Stomach smooth muscle (tissue), 2 donors: ENCODE measurements around the gene UBAP1L.
A peak's percentile ranks its signal among the peaks of the same experiment; 100 is the strongest.
"Not testable (repeated sequence)": the region's sequence is repeated elsewhere in the genome, so short reads cannot be mapped to it uniquely, and the experiment has no call there.

Source experiments
- H3K27ac ChIP-seq: one replicate; pipeline ENCODE4 v1.7.0; 2013; ENCODE audit warnings: mild to moderate bottlenecking, low read length, inconsistent platforms
- H3K27me3 ChIP-seq, 2 donors: one replicate each; pipeline ENCODE4 v1.7.0; 2013; ENCODE audit warnings: low read length in 2 of 2; ENCODE audit not compliant: insufficient read depth in 2 of 2, control insufficient read depth in 1 of 2
- H3K36me3 ChIP-seq, 2 donors: one replicate each; pipeline ENCODE4 v1.7.0; 2013; ENCODE audit warnings: low read length in 2 of 2; ENCODE audit not compliant: control insufficient read depth in 2 of 2, insufficient read depth in 2 of 2
- H3K4me1 ChIP-seq: one replicate; pipeline ENCODE4 v1.7.0; 2013; ENCODE audit warnings: low read length; ENCODE audit not compliant: control insufficient read depth, insufficient read depth
- H3K4me3 ChIP-seq, 2 donors: one replicate each; pipeline ENCODE4 v1.7.0; 2013; ENCODE audit warnings: low read length in 2 of 2
- H3K9ac ChIP-seq, 2 donors: one replicate each; pipeline ENCODE4 v1.7.0; 2013; ENCODE audit warnings: low read length in 2 of 2, mild to moderate bottlenecking in 1 of 2
- H3K9me3 ChIP-seq, 2 donors: one replicate each; pipeline ENCODE4 v1.7.0; 2013; ENCODE audit warnings: low read length in 2 of 2; ENCODE audit not compliant: control insufficient read depth in 2 of 2
- donor health status: healthy.
- donor health status: Pancreatic carcinoma.

The UBAP1L gene

GRCh38 chr15:65075607-65076395 lies 39.2 kb downstream of the UBAP1L start:
- not testable (repeated sequence) for H3K9ac ChIP-seq, H3K27ac ChIP-seq
- peaks cover 3 to 19% of the 10 kb centered on the region in 2 donors for H3K27me3 ChIP-seq

GRCh38 chr15:65074946-65075345 lies 40.1 kb downstream of the UBAP1L start:
- H3K36me3 ChIP-seq, H3K4me3 ChIP-seq, H3K9me3 ChIP-seq, H3K27ac ChIP-seq, H3K9ac ChIP-seq: not testable (repeated sequence)
- peaks cover 35% of the 10 kb centered on the region for H3K4me1 ChIP-seq
- peaks cover 3 to 19% of the 10 kb centered on the region in 2 donors for H3K27me3 ChIP-seq

More at GRCh38 chr15:65075607-65076395, 39.2 kb downstream of the UBAP1L start:
- peaks cover 27% of the 10 kb centered on the region for H3K4me1 ChIP-seq
- not testable (repeated sequence) for H3K4me3 ChIP-seq, H3K9me3 ChIP-seq, H3K36me3 ChIP-seq

- Histone ChIP-seq H3K4me3 (no peak overlapping the region), H3K4me1 (peaks cover 50% of the 10 kb centered on the region), H3K36me3 (no peaks in the 10 kb centered on the region), H3K9ac (no peak overlapping the region), H3K9me3 (no peaks in the 10 kb centered on the region), H3K27me3 (peaks cover 0 to 14% of the 10 kb centered on the region in 2 donors), H3K27ac (peak overlapping the region; percentile 58)
These were observed 42.4 kb downstream of the UBAP1L start for GRCh38 chr15:65072617-65073016.

GRCh38 chr15:65072027-65072426 lies 43.0 kb downstream of the UBAP1L start:
- no peaks in the 10 kb centered on the region for H3K9me3 ChIP-seq
- peak overlapping the region; percentile 58 for H3K27ac ChIP-seq
- peaks cover 48% of the 10 kb centered on the region for H3K4me1 ChIP-seq
- no peaks in the 10 kb centered on the region for H3K36me3 ChIP-seq
- peak overlapping the region in 1 of 2 donors; percentile 40 for H3K4me3 ChIP-seq
- H3K9ac ChIP-seq, result peak overlapping the region in 1 of 2 donors; percentile 21
- H3K27me3 ChIP-seq, result peaks cover 0 to 12% of the 10 kb centered on the region in 2 donors

- Histone ChIP-seq H3K4me3 (peak overlapping the region in 1 of 2 donors; percentile 40), H3K27ac (peak overlapping the region; percentile 58), H3K4me1 (peaks cover 52% of the 10 kb centered on the region), H3K27me3 (peaks cover 2 to 5% of the 10 kb centered on the region in 2 donors), H3K9me3 (no peaks in the 10 kb centered on the region), H3K9ac (no peak overlapping the region), H3K36me3 (no peaks in the 10 kb centered on the region)
These were observed 43.6 kb downstream of the UBAP1L start for GRCh38 chr15:65071381-65071811.

- H3K9me3 ChIP-seq, result no peaks in the 10 kb centered on the region
- H3K4me1 ChIP-seq, result peaks cover 61% of the 10 kb centered on the region
- peak overlapping the region in 1 of 2 donors; percentile 29 for H3K4me3 ChIP-seq
- no peaks in the 10 kb centered on the region for H3K36me3 ChIP-seq
- H3K27ac ChIP-seq, result peak overlapping the region; percentile 82
- H3K9ac ChIP-seq, result no peak overlapping the region
- H3K27me3 ChIP-seq, result peaks cover 2 to 5% of the 10 kb centered on the region in 2 donors
These were observed 45.0 kb downstream of the UBAP1L start for GRCh38 chr15:65069779-65070546.

GRCh38 chr15:65069179-65069578 lies 45.8 kb downstream of the UBAP1L start:
- Histone ChIP-seq H3K4me1 (peaks cover 61% of the 10 kb centered on the region), H3K27me3 (peaks cover 2 to 5% of the 10 kb centered on the region in 2 donors), H3K27ac (peak overlapping the region; percentile 82)

GRCh38 chr15:65068403-65068788 lies 46.6 kb downstream of the UBAP1L start:
- peak overlapping the region in 1 of 2 donors; percentile 49 for H3K9ac ChIP-seq

More at GRCh38 chr15:65069179-65069578, 45.8 kb downstream of the UBAP1L start:
- no peaks in the 10 kb centered on the region for H3K36me3 ChIP-seq
- no peak overlapping the region for H3K4me3 ChIP-seq
- H3K9me3 ChIP-seq, result no peaks in the 10 kb centered on the region
- H3K9ac ChIP-seq, result peak overlapping the region in 1 of 2 donors; percentile 47

GRCh38 chr15:65067645-65068402 lies 47.2 kb downstream of the UBAP1L start, which contains the start of gene RASL12:
TSS of gene RASL12 (minus strand) at chr15:65067991. CDS start at chr15:65067835, 156 bp downstream.
- H3K9me3 ChIP-seq, result no peaks in the 10 kb centered on the region
- peaks cover 62% of the 10 kb centered on the region for H3K4me1 ChIP-seq
- peaks cover 2 to 5% of the 10 kb centered on the region in 2 donors for H3K27me3 ChIP-seq
- H3K9ac ChIP-seq, result peak within 1 kb of the TSS; percentile 58 to 74
- H3K36me3 ChIP-seq, result no peaks in the 10 kb centered on the region
- peak within 1 kb of the TSS; percentile 82 for H3K27ac ChIP-seq
- peak within 1 kb of the TSS; percentile 54 to 76 for H3K4me3 ChIP-seq

More at GRCh38 chr15:65068403-65068788, 46.6 kb downstream of the UBAP1L start:
- Histone ChIP-seq H3K36me3 (no peaks in the 10 kb centered on the region), H3K27ac (peak overlapping the region; percentile 82), H3K4me1 (peaks cover 61% of the 10 kb centered on the region), H3K4me3 (peak overlapping the region; percentile 20 to 76), H3K27me3 (peaks cover 2 to 5% of the 10 kb centered on the region in 2 donors), H3K9me3 (no peaks in the 10 kb centered on the region)

- peaks cover 61% of the 10 kb centered on the region for H3K4me1 ChIP-seq
- peak overlapping the region; percentile 54 to 76 for H3K4me3 ChIP-seq
- peak overlapping the region; percentile 82 for H3K27ac ChIP-seq
These were observed 47.7 kb downstream of the UBAP1L start for GRCh38 chr15:65067317-65067644.

More at GRCh38 chr15:65067317-65067644, 47.7 kb downstream of the UBAP1L start:
- Histone ChIP-seq H3K9ac (peak overlapping the region; percentile 58 to 74), H3K9me3 (no peaks in the 10 kb centered on the region), H3K36me3 (no peaks in the 10 kb centered on the region), H3K27me3 (peaks cover 2 to 5% of the 10 kb centered on the region in 2 donors)
